GM23338 (cell line): Measurements from ENCODE around the gene ZNF474. TPM values are rescaled to one million over a fixed set of nuclear protein-coding genes. Genes with fewer than 3 reads are reported as not detected.
A peak's percentile ranks its signal among the peaks of the same experiment; 100 is the strongest.

Source experiments
- ATAC-seq: fragments of 200-7000 bp; cut with Tn5 transposase; 3 replicates; pipeline ENCODE4 v1.9.1; 2020
- DNase-seq: peaks from one replicate; pipeline ENCODE4 v3.0.0-alpha.2; 2015; ENCODE audit warnings: low spot score
- H2AFZ ChIP-seq: fragments of 200-600 bp; sonication (generic); 2 replicates; pipeline ENCODE4 v1.8.0; 2016; ENCODE audit warnings: antibody characterized with exemption, mild to moderate bottlenecking, moderate library complexity
- H3F3A ChIP-seq: fragments of 200-600 bp; sonication (generic); replicated peaks from 2 replicates; pipeline ENCODE4 v1.8.0; 2017; ENCODE audit warnings: antibody characterized with exemption, mixed run types, low read depth
- H3K27ac ChIP-seq: fragments of 200-600 bp; sonication (generic); 2 replicates; pipeline ENCODE4 v1.6.1; 2016; ENCODE audit warnings: low read depth
- H3K27me3 ChIP-seq: fragments of 200-600 bp; sonication (generic); 2 replicates; pipeline ENCODE4 v1.8.0; 2016; ENCODE audit warnings: mild to moderate bottlenecking, mixed run types, moderate library complexity; ENCODE audit not compliant: insufficient read depth
- H3K36me3 ChIP-seq: fragments of 200-600 bp; sonication (generic); 2 replicates; pipeline ENCODE4 v1.8.0; 2016; ENCODE audit warnings: mild to moderate bottlenecking; ENCODE audit not compliant: insufficient read depth
- H3K4me1 ChIP-seq: fragments of 200-600 bp; sonication (generic); 2 replicates; pipeline ENCODE4 v1.8.0; 2016; ENCODE audit warnings: mild to moderate bottlenecking, moderate library complexity; ENCODE audit not compliant: insufficient read depth
- H3K4me2 ChIP-seq: fragments of 200-600 bp; sonication (generic); 2 replicates; pipeline ENCODE4 v1.7.1; 2017; ENCODE audit warnings: mixed run types
- H3K4me3 ChIP-seq: fragments of 200-600 bp; sonication (generic); 2 replicates; pipeline ENCODE4 v1.6.1; 2016; ENCODE audit warnings: mixed run types
- H3K79me2 ChIP-seq: fragments of 200-600 bp; sonication (generic); replicated peaks from 2 replicates; pipeline ENCODE4 v1.8.0; 2017; ENCODE audit warnings: mild to moderate bottlenecking; ENCODE audit not compliant: insufficient read depth
- H3K9me2 ChIP-seq: fragments of 200-600 bp; sonication (generic); 2 replicates; pipeline ENCODE4 v1.8.0; 2017; ENCODE audit not compliant: insufficient read depth
- H4K20me1 ChIP-seq: fragments of 200-600 bp; sonication (generic); replicated peaks from 2 replicates; pipeline ENCODE4 v1.8.0; 2017; ENCODE audit warnings: mild to moderate bottlenecking; ENCODE audit not compliant: insufficient read depth
- H3K27ac Mint-ChIP-seq: 2 replicates; pipeline ENCODE4 v1.8.0; 2020; ENCODE audit warnings: inconsistent platforms, mild to moderate bottlenecking, moderate library complexity, mixed read lengths
- H3K27me3 Mint-ChIP-seq: 3 replicates; pipeline ENCODE4 v1.8.0; 2022; ENCODE audit warnings: low read depth, mild to moderate bottlenecking, moderate library complexity, mixed read lengths, inconsistent platforms; ENCODE audit not compliant: insufficient read depth, poor library complexity
- H3K36me3 Mint-ChIP-seq: 3 replicates; pipeline ENCODE4 v1.8.0; 2021; ENCODE audit warnings: low read depth, mild to moderate bottlenecking, inconsistent platforms, moderate library complexity, mixed read lengths
- H3K4me1 Mint-ChIP-seq: 3 replicates; pipeline ENCODE4 v1.8.0; 2020; ENCODE audit warnings: mild to moderate bottlenecking, inconsistent platforms, mixed read lengths
- H3K4me3 Mint-ChIP-seq: 3 replicates; pipeline ENCODE4 v1.8.0; 2021; ENCODE audit warnings: moderate library complexity, mild to moderate bottlenecking, inconsistent platforms, mixed read lengths
- H3K9me3 Mint-ChIP-seq: 3 replicates; pipeline ENCODE4 v1.8.0; 2020; ENCODE audit warnings: moderate library complexity, mild to moderate bottlenecking, inconsistent platforms, mixed read lengths
- ETS1 ChIP-seq: IDR thresholded peaks from 2 replicates; pipeline ENCODE4 v1.6.1; 2016; ENCODE audit warnings: antibody characterized with exemption
- EZH2phosphoT487 ChIP-seq: fragments of 200-600 bp; sonication (generic); IDR thresholded peaks from one replicate; pipeline ENCODE4 v1.8.1; 2018; ENCODE audit warnings: antibody characterized with exemption; ENCODE audit not compliant: unreplicated experiment
- NANOG ChIP-seq: IDR thresholded peaks from 2 replicates; pipeline ENCODE4 v1.6.1; 2016; ENCODE audit warnings: antibody characterized with exemption, borderline replicate concordance
- POLR2AphosphoS5 ChIP-seq: IDR thresholded peaks from 2 replicates; pipeline ENCODE4 v1.6.1; 2016; ENCODE audit warnings: antibody characterized with exemption, low read depth
- ZNF331 ChIP-seq: fragments of 250-450 bp; sonication (Bioruptor Pico); IDR thresholded peaks from 2 replicates; pipeline ENCODE4 v1.5.0; 2020; ENCODE audit warnings: low read depth, mild to moderate bottlenecking, moderate library complexity
- polyA plus RNA-seq: library from polyadenylated mRNA; unstranded; fragments of >200 nt; fragmentation: Nextera tagmentation; extraction: Ambion mirVana; gene quantifications from 2 replicates; pipeline ENCODE4 v1.2.1, GENCODE V29; 2016
- total RNA-seq: library from RNA; depleted of rRNA; stranded (reverse); fragments of >200 nt; shearing (Covaris generic); gene quantifications from 2 replicates; pipeline ENCODE4 v1.2.3, GENCODE V29; 2014
- TF ChIP-seq, protein P1 (sequence below): fragments of 250-450 bp; sonication (Bioruptor Pico); IDR thresholded peaks from 2 replicates; pipeline ENCODE4 v1.5.0; 2020; ENCODE audit warnings: mild to moderate bottlenecking, moderate library complexity
- TF ChIP-seq, protein P2 (sequence below): IDR thresholded peaks from one replicate; pipeline ENCODE4 v1.6.1; 2018; ENCODE audit warnings: antibody characterized with exemption; ENCODE audit not compliant: unreplicated experiment

Gene ZNF474
- total and polyA plus RNA-seq, 2 experiments from 2014 or later: 0.59 TPM; not detected in 1

GRCh38 chr5:122170620-122171019 is 41.3 kb downstream of the ZNF474 start:
- Histone ChIP-seq H3K79me2 (no peaks in the 10 kb centered on the region), H3K36me3 (no peaks in the 10 kb centered on the region), H3K4me2 (peak overlapping the region; percentile 23; the same call in 1 of the 2 replicates), H3F3A (no peaks in the 10 kb centered on the region), H3K9me2 (peaks cover 5% of the 10 kb centered on the region), H3K4me1 (no peaks in the 10 kb centered on the region; the same call in 1 of the 2 replicates), H4K20me1 (no peaks in the 10 kb centered on the region), H3K27ac (no peak overlapping the region), H3K4me3 (no peak overlapping the region), H3K27me3 (no peaks in the 10 kb centered on the region), H2AFZ (no peak overlapping the region)
- TF ChIP-seq NANOG (peak; percentile 31; the same call in 1 of the 2 replicates), ETS1 (no peak)
- TF ChIP-seq, protein P1, sequence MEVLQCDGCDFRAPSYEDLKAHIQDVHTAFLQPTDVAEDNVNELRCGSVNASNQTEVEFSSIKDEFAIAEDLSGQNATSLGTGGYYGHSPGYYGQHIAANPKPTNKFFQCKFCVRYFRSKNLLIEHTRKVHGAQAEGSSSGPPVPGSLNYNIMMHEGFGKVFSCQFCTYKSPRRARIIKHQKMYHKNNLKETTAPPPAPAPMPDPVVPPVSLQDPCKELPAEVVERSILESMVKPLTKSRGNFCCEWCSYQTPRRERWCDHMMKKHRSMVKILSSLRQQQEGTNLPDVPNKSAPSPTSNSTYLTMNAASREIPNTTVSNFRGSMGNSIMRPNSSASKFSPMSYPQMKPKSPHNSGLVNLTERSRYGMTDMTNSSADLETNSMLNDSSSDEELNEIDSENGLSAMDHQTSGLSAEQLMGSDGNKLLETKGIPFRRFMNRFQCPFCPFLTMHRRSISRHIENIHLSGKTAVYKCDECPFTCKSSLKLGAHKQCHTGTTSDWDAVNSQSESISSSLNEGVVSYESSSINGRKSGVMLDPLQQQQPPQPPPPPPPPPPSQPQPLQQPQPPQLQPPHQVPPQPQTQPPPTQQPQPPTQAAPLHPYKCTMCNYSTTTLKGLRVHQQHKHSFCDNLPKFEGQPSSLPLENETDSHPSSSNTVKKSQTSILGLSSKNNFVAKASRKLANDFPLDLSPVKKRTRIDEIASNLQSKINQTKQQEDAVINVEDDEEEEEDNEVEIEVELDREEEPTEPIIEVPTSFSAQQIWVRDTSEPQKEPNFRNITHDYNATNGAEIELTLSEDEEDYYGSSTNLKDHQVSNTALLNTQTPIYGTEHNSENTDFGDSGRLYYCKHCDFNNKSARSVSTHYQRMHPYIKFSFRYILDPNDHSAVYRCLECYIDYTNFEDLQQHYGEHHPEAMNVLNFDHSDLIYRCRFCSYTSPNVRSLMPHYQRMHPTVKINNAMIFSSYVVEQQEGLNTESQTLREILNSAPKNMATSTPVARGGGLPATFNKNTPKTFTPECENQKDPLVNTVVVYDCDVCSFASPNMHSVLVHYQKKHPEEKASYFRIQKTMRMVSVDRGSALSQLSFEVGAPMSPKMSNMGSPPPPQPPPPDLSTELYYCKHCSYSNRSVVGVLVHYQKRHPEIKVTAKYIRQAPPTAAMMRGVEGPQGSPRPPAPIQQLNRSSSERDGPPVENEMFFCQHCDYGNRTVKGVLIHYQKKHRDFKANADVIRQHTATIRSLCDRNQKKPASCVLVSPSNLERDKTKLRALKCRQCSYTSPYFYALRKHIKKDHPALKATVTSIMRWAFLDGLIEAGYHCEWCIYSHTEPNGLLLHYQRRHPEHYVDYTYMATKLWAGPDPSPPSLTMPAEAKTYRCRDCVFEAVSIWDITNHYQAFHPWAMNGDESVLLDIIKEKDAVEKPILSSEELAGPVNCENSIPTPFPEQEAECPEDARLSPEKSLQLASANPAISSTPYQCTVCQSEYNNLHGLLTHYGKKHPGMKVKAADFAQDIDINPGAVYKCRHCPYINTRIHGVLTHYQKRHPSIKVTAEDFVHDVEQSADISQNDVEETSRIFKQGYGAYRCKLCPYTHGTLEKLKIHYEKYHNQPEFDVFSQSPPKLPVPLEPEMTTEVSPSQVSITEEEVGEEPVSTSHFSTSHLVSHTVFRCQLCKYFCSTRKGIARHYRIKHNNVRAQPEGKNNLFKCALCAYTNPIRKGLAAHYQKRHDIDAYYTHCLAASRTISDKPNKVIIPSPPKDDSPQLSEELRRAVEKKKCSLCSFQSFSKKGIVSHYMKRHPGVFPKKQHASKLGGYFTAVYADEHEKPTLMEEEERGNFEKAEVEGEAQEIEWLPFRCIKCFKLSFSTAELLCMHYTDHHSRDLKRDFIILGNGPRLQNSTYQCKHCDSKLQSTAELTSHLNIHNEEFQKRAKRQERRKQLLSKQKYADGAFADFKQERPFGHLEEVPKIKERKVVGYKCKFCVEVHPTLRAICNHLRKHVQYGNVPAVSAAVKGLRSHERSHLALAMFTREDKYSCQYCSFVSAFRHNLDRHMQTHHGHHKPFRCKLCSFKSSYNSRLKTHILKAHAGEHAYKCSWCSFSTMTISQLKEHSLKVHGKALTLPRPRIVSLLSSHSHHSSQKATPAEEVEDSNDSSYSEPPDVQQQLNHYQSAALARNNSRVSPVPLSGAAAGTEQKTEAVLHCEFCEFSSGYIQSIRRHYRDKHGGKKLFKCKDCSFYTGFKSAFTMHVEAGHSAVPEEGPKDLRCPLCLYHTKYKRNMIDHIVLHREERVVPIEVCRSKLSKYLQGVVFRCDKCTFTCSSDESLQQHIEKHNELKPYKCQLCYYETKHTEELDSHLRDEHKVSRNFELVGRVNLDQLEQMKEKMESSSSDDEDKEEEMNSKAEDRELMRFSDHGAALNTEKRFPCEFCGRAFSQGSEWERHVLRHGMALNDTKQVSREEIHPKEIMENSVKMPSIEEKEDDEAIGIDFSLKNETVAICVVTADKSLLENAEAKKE (CRISPR knock-in tag): 0 out of 2 replicates have a peak, but pooled peaks have one; percentile 14
- H3K4me3 Mint-ChIP-seq: peak overlapping the region; percentile 9; the same call in 1 of the 3 replicates
- H3K27me3 Mint-ChIP-seq: peaks cover 3% of the 10 kb centered on the region
- H3K27ac Mint-ChIP-seq: no peak overlapping the region
- ATAC-seq (peak; percentile 89), DNase-seq (peak; percentile 81)
- peaks cover 11% of the 10 kb centered on the region for H3K4me1 Mint-ChIP-seq
- H3K36me3 Mint-ChIP-seq: no peaks in the 10 kb centered on the region
- no peaks in the 10 kb centered on the region for H3K9me3 Mint-ChIP-seq

DNA sequence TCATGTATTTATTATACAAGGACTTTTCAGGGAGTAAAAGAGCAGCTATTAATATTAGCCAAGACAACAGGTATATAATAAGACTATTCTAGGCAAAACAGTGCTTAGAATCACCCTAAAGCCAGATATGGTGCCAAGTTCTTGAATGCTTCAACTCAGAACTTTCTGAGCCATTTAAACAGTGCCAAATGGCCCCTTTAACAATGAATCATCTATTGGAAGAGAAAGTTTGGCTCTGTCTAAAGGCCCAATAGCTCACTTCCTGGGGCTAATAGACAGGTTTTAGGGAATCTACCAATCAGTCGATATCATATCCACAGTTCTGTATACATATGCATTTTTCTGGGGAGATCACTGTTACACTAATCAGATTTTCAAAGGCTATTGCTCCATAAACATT is 42.9 kb downstream of the ZNF474 start:
- H3K27me3 Mint-ChIP-seq: peaks cover 3% of the 10 kb centered on the region
- DNase-seq (no peak), ATAC-seq (no peak)
- no peak overlapping the region for H3K4me2 ChIP-seq
- H3F3A ChIP-seq: no peaks in the 10 kb centered on the region
- H3K36me3 ChIP-seq: no peaks in the 10 kb centered on the region
- H3K27me3 ChIP-seq: no peaks in the 10 kb centered on the region
- no peaks in the 10 kb centered on the region for H4K20me1 ChIP-seq
- peaks cover 11% of the 10 kb centered on the region for H3K4me1 Mint-ChIP-seq
- no peak overlapping the region for H2AFZ ChIP-seq
- H3K9me2 ChIP-seq: peaks cover 5% of the 10 kb centered on the region
- no peak overlapping the region for H3K4me3 Mint-ChIP-seq
- no peak overlapping the region for H3K27ac ChIP-seq
- no peaks in the 10 kb centered on the region for H3K9me3 Mint-ChIP-seq
- H3K4me1 ChIP-seq: no peaks in the 10 kb centered on the region; the same call in 1 of the 2 replicates
- H3K36me3 Mint-ChIP-seq: no peaks in the 10 kb centered on the region
- no peak overlapping the region for H3K27ac Mint-ChIP-seq
- H3K4me3 ChIP-seq: no peak overlapping the region
- no peaks in the 10 kb centered on the region for H3K79me2 ChIP-seq
- TF ChIP-seq POLR2AphosphoS5: no peak
- TF ChIP-seq NANOG: no peak
- no peak for TF ChIP-seq ZNF331 (CRISPR knock-in tag)
- TF ChIP-seq, protein P2, sequence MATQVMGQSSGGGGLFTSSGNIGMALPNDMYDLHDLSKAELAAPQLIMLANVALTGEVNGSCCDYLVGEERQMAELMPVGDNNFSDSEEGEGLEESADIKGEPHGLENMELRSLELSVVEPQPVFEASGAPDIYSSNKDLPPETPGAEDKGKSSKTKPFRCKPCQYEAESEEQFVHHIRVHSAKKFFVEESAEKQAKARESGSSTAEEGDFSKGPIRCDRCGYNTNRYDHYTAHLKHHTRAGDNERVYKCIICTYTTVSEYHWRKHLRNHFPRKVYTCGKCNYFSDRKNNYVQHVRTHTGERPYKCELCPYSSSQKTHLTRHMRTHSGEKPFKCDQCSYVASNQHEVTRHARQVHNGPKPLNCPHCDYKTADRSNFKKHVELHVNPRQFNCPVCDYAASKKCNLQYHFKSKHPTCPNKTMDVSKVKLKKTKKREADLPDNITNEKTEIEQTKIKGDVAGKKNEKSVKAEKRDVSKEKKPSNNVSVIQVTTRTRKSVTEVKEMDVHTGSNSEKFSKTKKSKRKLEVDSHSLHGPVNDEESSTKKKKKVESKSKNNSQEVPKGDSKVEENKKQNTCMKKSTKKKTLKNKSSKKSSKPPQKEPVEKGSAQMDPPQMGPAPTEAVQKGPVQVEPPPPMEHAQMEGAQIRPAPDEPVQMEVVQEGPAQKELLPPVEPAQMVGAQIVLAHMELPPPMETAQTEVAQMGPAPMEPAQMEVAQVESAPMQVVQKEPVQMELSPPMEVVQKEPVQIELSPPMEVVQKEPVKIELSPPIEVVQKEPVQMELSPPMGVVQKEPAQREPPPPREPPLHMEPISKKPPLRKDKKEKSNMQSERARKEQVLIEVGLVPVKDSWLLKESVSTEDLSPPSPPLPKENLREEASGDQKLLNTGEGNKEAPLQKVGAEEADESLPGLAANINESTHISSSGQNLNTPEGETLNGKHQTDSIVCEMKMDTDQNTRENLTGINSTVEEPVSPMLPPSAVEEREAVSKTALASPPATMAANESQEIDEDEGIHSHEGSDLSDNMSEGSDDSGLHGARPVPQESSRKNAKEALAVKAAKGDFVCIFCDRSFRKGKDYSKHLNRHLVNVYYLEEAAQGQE: no peak
- TF ChIP-seq ETS1: no peak
- TF ChIP-seq EZH2phosphoT487: no peak
